PC-3 (cell line): ENCODE data around the gene DCLK1. TPM values are rescaled to one million over a fixed set of nuclear protein-coding genes. Genes with fewer than 3 reads are reported as not detected.

Experiments
- ATAC-seq: fragments of 200-7000 bp; cut with Tn5 transposase; 2 replicates; pipeline ENCODE4 v1.9.1; 2020; ENCODE audit warnings: mild to moderate bottlenecking, moderate library complexity
- BruUV-seq: library from RNA; stranded (reverse); fragments of 400-500 nt; replicated peaks from 2 replicates; lab custom pipeline; 2021; lab: Mats Ljungman, UMichigan
- CTCF ChIA-PET: fragments of 300-600 bp; sonication (Branson Sonifier 250); formaldehyde crosslinking; loops from one replicate; lab custom pipeline; 2022; ENCODE audit warnings: antibody characterized with exemption; lab: Charles Lee
- POLR2A ChIA-PET: fragments of 300-600 bp; sonication (Branson Sonifier 250); formaldehyde crosslinking; loops from one replicate; lab custom pipeline; 2022; ENCODE audit warnings: antibody characterized with exemption; ENCODE audit not compliant: unreplicated experiment; lab: Charles Lee
- DNase-seq: peaks from one replicate; pipeline ENCODE4 v3.0.0-alpha.2; 2015
- H2AFZ ChIP-seq: fragments of 300-600 bp; sonication (generic); 2 replicates; pipeline ENCODE4 v1.6.0; 2016; ENCODE audit warnings: antibody characterized with exemption, low read length
- H3F3A ChIP-seq: fragments of 300-600 bp; sonication (generic); one replicate; pipeline ENCODE4 v1.6.0; 2017; ENCODE audit warnings: antibody characterized with exemption, low read length, control low read depth, mild to moderate bottlenecking; ENCODE audit not compliant: unreplicated experiment
- H3K27ac ChIP-seq: fragments of 300-600 bp; sonication (generic); 2 replicates; pipeline ENCODE4 v1.5.1; 2016; ENCODE audit warnings: mild to moderate bottlenecking, low read length
- H3K27me3 ChIP-seq: fragments of 300-600 bp; sonication (generic); 2 replicates; pipeline ENCODE4 v1.6.1; 2016; ENCODE audit warnings: low read length, mixed read lengths
- H3K36me3 ChIP-seq: fragments of 300-600 bp; sonication (generic); 2 replicates; pipeline ENCODE4 v1.6.1; 2016; ENCODE audit warnings: low read depth, mixed run types, low read length, mixed read lengths
- H3K4me1 ChIP-seq: fragments of 300-600 bp; sonication (generic); 2 replicates; pipeline ENCODE4 v1.5.1; 2016; ENCODE audit warnings: low read length; ENCODE audit not compliant: insufficient read depth
- H3K4me2 ChIP-seq: fragments of 300-600 bp; sonication (generic); 2 replicates; pipeline ENCODE4 v1.6.0; 2016; ENCODE audit warnings: low read length
- H3K4me3 ChIP-seq: fragments of 300-600 bp; sonication (generic); 2 replicates; pipeline ENCODE4 v1.5.1; 2016; ENCODE audit warnings: mild to moderate bottlenecking, low read length, mixed read lengths
- H3K79me2 ChIP-seq: fragments of 300-600 bp; sonication (generic); 2 replicates; pipeline ENCODE4 v1.6.1; 2017; ENCODE audit warnings: low read length, mixed read lengths
- H3K9ac ChIP-seq: fragments of 300-600 bp; sonication (generic); 2 replicates; pipeline ENCODE4 v1.6.0; 2016; ENCODE audit warnings: mild to moderate bottlenecking, low read length
- H3K9me2 ChIP-seq: fragments of 300-600 bp; sonication (generic); replicated peaks from 2 replicates; pipeline ENCODE4 v1.6.1; 2016; ENCODE audit warnings: mixed run types, low read length, mixed read lengths
- H3K9me3 ChIP-seq: fragments of 300-600 bp; sonication (generic); 2 replicates; pipeline ENCODE4 v1.6.1; 2016; ENCODE audit warnings: low read length, mixed read lengths
- H4K20me1 ChIP-seq: fragments of 300-600 bp; sonication (generic); 2 replicates; pipeline ENCODE4 v1.6.1; 2016; ENCODE audit warnings: low read length, mixed read lengths
- EZH2 ChIP-seq: fragments of 300-600 bp; sonication (generic); IDR thresholded peaks from one replicate; pipeline ENCODE4 v1.6.1; 2017; ENCODE audit warnings: antibody characterized with exemption, mild to moderate bottlenecking, low read length; ENCODE audit not compliant: unreplicated experiment
- EZH2phosphoT487 ChIP-seq: fragments of 300-600 bp; sonication (generic); IDR thresholded peaks from 2 replicates; pipeline ENCODE4 v1.6.1; 2018; ENCODE audit warnings: mild to moderate bottlenecking, antibody characterized with exemption, low read length, borderline replicate concordance
- intact Hi-C: fragments of 100-400 bp; cut with micrococcal nuclease; formaldehyde crosslinking; loops from 2 replicates; pipeline ENCODE4 v1.9.0; 2023
- total RNA-seq: library from RNA; depleted of rRNA; stranded (reverse); fragments of >200 nt; gene quantifications from 2 replicates; pipeline ENCODE4 v1.2.3, GENCODE V29; 2014
- TF ChIP-seq, protein P1 (sequence below): fragments of 300-600 bp; sonication (generic); conservative IDR thresholded peaks from 2 replicates; pipeline ENCODE4 v1.5.1; 2017; ENCODE audit warnings: antibody characterized with exemption, low read depth, mild to moderate bottlenecking, low read length

DCLK1 gene
- total RNA-seq, 1 experiment from 2014 or later: not detected

DNA sequence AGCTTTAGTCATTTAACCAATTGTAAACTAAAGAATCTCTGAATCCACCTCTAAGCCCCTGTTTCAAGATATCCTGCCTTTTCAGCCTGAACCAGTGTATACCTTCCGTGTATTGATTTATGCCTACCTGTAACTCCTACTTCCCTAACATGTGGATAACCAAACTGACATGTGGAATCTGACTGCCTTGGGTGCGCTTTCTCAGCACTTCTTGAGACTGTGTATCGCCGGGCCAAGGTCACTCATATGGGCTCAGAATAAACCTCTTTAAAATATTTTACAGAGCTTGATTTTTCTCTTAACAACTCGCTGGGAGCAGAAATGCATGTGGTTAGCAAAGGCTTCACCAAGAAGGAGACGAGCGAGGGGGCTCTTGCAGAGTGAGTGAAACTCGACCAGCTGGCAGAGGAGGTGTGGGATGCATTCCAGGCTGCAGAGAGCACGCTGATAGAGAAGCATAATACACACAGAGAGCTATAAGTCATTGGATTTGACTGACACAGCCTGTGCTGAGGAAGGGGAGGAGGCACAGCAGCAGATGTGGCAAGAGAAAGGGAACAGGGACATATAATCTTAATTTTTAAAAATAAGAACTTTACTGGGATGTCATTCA, 386.5 kb downstream of the DCLK1 start:
- BruUV-seq: no TSS peak
- Histone ChIP-seq H4K20me1 (no peaks in the 10 kb centered on the region), H3K27ac (no peak overlapping the region), H3K79me2 (no peaks in the 10 kb centered on the region), H3K4me3 (no peak overlapping the region), H3K4me2 (no peak overlapping the region), H3K9me2 (no peaks in the 10 kb centered on the region), H3K9ac (no peak overlapping the region), H3F3A (no peaks in the 10 kb centered on the region), H3K27me3 (no peaks in the 10 kb centered on the region), H3K36me3 (no peaks in the 10 kb centered on the region), H3K4me1 (no peaks in the 10 kb centered on the region), H3K9me3 (no peaks in the 10 kb centered on the region), H2AFZ (no peak overlapping the region)
- CTCF ChIA-PET: no interaction called here
- no peak for DNase-seq
- ATAC-seq: no peak
- TF ChIP-seq EZH2phosphoT487: no peak
- TF ChIP-seq, protein P1, sequence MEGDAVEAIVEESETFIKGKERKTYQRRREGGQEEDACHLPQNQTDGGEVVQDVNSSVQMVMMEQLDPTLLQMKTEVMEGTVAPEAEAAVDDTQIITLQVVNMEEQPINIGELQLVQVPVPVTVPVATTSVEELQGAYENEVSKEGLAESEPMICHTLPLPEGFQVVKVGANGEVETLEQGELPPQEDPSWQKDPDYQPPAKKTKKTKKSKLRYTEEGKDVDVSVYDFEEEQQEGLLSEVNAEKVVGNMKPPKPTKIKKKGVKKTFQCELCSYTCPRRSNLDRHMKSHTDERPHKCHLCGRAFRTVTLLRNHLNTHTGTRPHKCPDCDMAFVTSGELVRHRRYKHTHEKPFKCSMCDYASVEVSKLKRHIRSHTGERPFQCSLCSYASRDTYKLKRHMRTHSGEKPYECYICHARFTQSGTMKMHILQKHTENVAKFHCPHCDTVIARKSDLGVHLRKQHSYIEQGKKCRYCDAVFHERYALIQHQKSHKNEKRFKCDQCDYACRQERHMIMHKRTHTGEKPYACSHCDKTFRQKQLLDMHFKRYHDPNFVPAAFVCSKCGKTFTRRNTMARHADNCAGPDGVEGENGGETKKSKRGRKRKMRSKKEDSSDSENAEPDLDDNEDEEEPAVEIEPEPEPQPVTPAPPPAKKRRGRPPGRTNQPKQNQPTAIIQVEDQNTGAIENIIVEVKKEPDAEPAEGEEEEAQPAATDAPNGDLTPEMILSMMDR: no peak
- no peak for TF ChIP-seq EZH2
- POLR2A ChIA-PET: no interaction called here
- intact Hi-C loops: no loop called here

DNA sequence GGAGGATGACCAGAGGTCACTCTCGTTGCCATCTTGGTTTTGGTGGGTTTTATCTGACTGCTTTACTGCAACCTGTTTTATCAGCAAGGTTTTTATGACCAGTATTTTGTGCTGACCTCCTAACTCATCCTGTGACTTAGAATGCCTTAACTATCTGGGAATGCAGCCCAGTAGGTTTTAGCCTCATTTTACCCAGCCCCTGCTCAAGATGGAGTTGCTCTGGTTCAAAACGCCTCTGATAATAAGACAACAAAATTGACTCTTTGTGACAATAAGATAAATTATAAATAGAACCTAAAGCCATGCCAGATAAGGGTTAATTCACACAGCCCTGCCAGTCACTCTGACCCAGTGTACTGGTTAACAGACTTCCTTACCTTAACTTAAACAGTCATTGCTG, 387.0 kb downstream of the DCLK1 start:
- TF ChIP-seq, protein P1: no peak
- H3K9ac ChIP-seq: no peak overlapping the region
- H3F3A ChIP-seq: no peaks in the 10 kb centered on the region
- BruUV-seq: no TSS peak
- no peak overlapping the region for H3K27ac ChIP-seq
- ChIA-PET CTCF (no interaction called here), POLR2A (no interaction called here)
- no peak overlapping the region for H3K4me2 ChIP-seq
- no peak for ATAC-seq
- no peaks in the 10 kb centered on the region for H3K9me3 ChIP-seq
- no peaks in the 10 kb centered on the region for H3K79me2 ChIP-seq
- H2AFZ ChIP-seq: no peak overlapping the region
- no peaks in the 10 kb centered on the region for H3K9me2 ChIP-seq
- H3K4me3 ChIP-seq: no peak overlapping the region
- intact Hi-C loops: no loop called here
- H3K4me1 ChIP-seq: no peaks in the 10 kb centered on the region
- no peak for DNase-seq
- no peaks in the 10 kb centered on the region for H4K20me1 ChIP-seq
- no peaks in the 10 kb centered on the region for H3K36me3 ChIP-seq
- H3K27me3 ChIP-seq: no peaks in the 10 kb centered on the region

GRCh38 chr13:35743165-35743564, 388.0 kb downstream of the DCLK1 start:
- H3K9ac ChIP-seq: no peak overlapping the region
- H3K27me3 ChIP-seq: no peaks in the 10 kb centered on the region
- H4K20me1 ChIP-seq: no peaks in the 10 kb centered on the region
- no peak overlapping the region for H2AFZ ChIP-seq
- H3K4me3 ChIP-seq: no peak overlapping the region
- no peaks in the 10 kb centered on the region for H3F3A ChIP-seq
- no peak for TF ChIP-seq EZH2
- TF ChIP-seq, protein P1: no peak
- TF ChIP-seq EZH2phosphoT487: no peak
- intact Hi-C loops: no loop called here
- H3K36me3 ChIP-seq: no peaks in the 10 kb centered on the region
- no peak for ATAC-seq
- no peak for DNase-seq
- CTCF ChIA-PET: no interaction called here
- no peak overlapping the region for H3K4me2 ChIP-seq
- BruUV-seq: no TSS peak
- no peaks in the 10 kb centered on the region for H3K4me1 ChIP-seq
- H3K9me2 ChIP-seq: no peaks in the 10 kb centered on the region
- no peak overlapping the region for H3K27ac ChIP-seq
- no peaks in the 10 kb centered on the region for H3K79me2 ChIP-seq
- POLR2A ChIA-PET: no interaction called here
- no peaks in the 10 kb centered on the region for H3K9me3 ChIP-seq
